Activated naive CD8-positive, alpha-beta T cell treated with anti-CD3 and anti-CD28 coated beads, Interleukin-2, amount 50 U/mL, for 24 hours (primary cell): Measurements from ENCODE around the gene ANKLE2.
"Not testable (repeated sequence)": the region's sequence is repeated elsewhere in the genome, so short reads cannot be mapped to it uniquely, and the experiment has no call there.

ENCODE experiments used
- ATAC-seq: fragments of 150-1000 bp; cut with Tn5 transposase; one replicate; pipeline ENCODE4 v1.10.0; 2021
- DNase-seq: peaks from one replicate; pipeline ENCODE4 v3.0.0; 2021
- H3K27ac Mint-ChIP-seq: one replicate; pipeline ENCODE4 v1.8.0; 2021; ENCODE audit warnings: mild to moderate bottlenecking, mixed read lengths
- H3K27me3 Mint-ChIP-seq: one replicate; pipeline ENCODE4 v1.8.0; 2021; ENCODE audit warnings: mixed read lengths
- H3K36me3 Mint-ChIP-seq: one replicate; pipeline ENCODE4 v1.8.0; 2021; ENCODE audit warnings: low read depth, mixed read lengths
- H3K4me1 Mint-ChIP-seq: one replicate; pipeline ENCODE4 v1.8.0; 2021; ENCODE audit warnings: mixed read lengths
- H3K4me3 Mint-ChIP-seq: one replicate; pipeline ENCODE4 v1.8.0; 2021; ENCODE audit warnings: mild to moderate bottlenecking, moderate library complexity, mixed read lengths
- H3K9me3 Mint-ChIP-seq: one replicate; pipeline ENCODE4 v1.8.0; 2021; ENCODE audit warnings: mixed read lengths

Gene ANKLE2

GRCh38 chr12:132772606-132773005, 11.0 kb upstream of the ANKLE2 start:
- Mint-ChIP-seq H3K4me1 (peaks cover 58% of the 10 kb centered on the region), H3K27me3 (no peaks in the 10 kb centered on the region), H3K27ac (no peak overlapping the region), H3K36me3 (peaks cover 45% of the 10 kb centered on the region), H3K4me3 (no peak overlapping the region), H3K9me3 (no peaks in the 10 kb centered on the region)
- DNase-seq (no peak), ATAC-seq (no peak)

GRCh38 chr12:132771126-132771838, 9.7 kb upstream of the ANKLE2 start:
- Mint-ChIP-seq H3K27me3 (no peaks in the 10 kb centered on the region), H3K36me3 (peaks cover 40% of the 10 kb centered on the region), H3K27ac (peak overlapping the region; percentile 60), H3K9me3 (no peaks in the 10 kb centered on the region), H3K4me1 (peaks cover 62% of the 10 kb centered on the region), H3K4me3 (no peak overlapping the region)
- ATAC-seq (peak; percentile 63), DNase-seq (peak; percentile 27)

- Mint-ChIP-seq H3K27me3 (no peaks in the 10 kb centered on the region), H3K36me3 (peaks cover 20% of the 10 kb centered on the region), H3K9me3 (no peaks in the 10 kb centered on the region), H3K4me3 (no peak overlapping the region), H3K27ac (no peak overlapping the region), H3K4me1 (peaks cover 50% of the 10 kb centered on the region)
- DNase-seq, result no peak
- ATAC-seq, result no peak
Observed at GRCh38 chr12:132766380-132767085, 4.9 kb upstream of the ANKLE2 start.

GRCh38 chr12:132765361-132765760, 3.7 kb upstream of the ANKLE2 start:
- Mint-ChIP-seq H3K27me3 (peaks cover 2% of the 10 kb centered on the region), H3K27ac (no peak overlapping the region), H3K4me3 (no peak overlapping the region), H3K36me3 (peaks cover 24% of the 10 kb centered on the region), H3K4me1 (peaks cover 50% of the 10 kb centered on the region), H3K9me3 (no peaks in the 10 kb centered on the region)
- no peak for DNase-seq
- ATAC-seq, result no peak

GRCh38 chr12:132764231-132764630, 2.6 kb upstream of the ANKLE2 start:
- peaks cover 2% of the 10 kb centered on the region for H3K27me3 Mint-ChIP-seq
- DNase-seq (no peak), ATAC-seq (no peak)
- H3K36me3 Mint-ChIP-seq, result peaks cover 23% of the 10 kb centered on the region
- peaks cover 50% of the 10 kb centered on the region for H3K4me1 Mint-ChIP-seq
- H3K27ac Mint-ChIP-seq, result no peak overlapping the region
- no peak overlapping the region for H3K4me3 Mint-ChIP-seq
- no peaks in the 10 kb centered on the region for H3K9me3 Mint-ChIP-seq

GRCh38 chr12:132761921-132762583, 420 bp upstream of the ANKLE2 start:
- Mint-ChIP-seq H3K4me3 (peak overlapping the region; percentile 76), H3K9me3 (no peaks in the 10 kb centered on the region), H3K27ac (peak overlapping the region; percentile 83), H3K27me3 (peaks cover 2% of the 10 kb centered on the region), H3K4me1 (peaks cover 36% of the 10 kb centered on the region), H3K36me3 (peaks cover 29% of the 10 kb centered on the region)
- peak; percentile 85 for ATAC-seq
- DNase-seq, result peak; percentile 87

- ATAC-seq, result no peak
- Mint-ChIP-seq H3K9me3 (no peaks in the 10 kb centered on the region), H3K27ac (peak overlapping the region; percentile 100), H3K4me1 (peaks cover 30% of the 10 kb centered on the region), H3K4me3 (peak overlapping the region; percentile 100), H3K27me3 (peaks cover 2% of the 10 kb centered on the region), H3K36me3 (peaks cover 42% of the 10 kb centered on the region)
- no peak for DNase-seq
Observed at GRCh38 chr12:132759359-132759758, 2.3 kb downstream of the ANKLE2 start.

GRCh38 chr12:132758825-132759224, 2.8 kb downstream of the ANKLE2 start:
- not testable (repeated sequence) for H3K4me3 Mint-ChIP-seq, H3K27ac Mint-ChIP-seq, ATAC-seq, H3K9me3 Mint-ChIP-seq, DNase-seq, H3K27me3 Mint-ChIP-seq
- Mint-ChIP-seq H3K36me3 (peaks cover 44% of the 10 kb centered on the region), H3K4me1 (peaks cover 30% of the 10 kb centered on the region)

- DNase-seq, result no peak
- no peak for ATAC-seq
- H3K9me3 Mint-ChIP-seq, result no peaks in the 10 kb centered on the region
- H3K27ac Mint-ChIP-seq, result no peak overlapping the region
- peaks cover 47% of the 10 kb centered on the region for H3K36me3 Mint-ChIP-seq
- no peak overlapping the region for H3K4me3 Mint-ChIP-seq
- no peaks in the 10 kb centered on the region for H3K27me3 Mint-ChIP-seq
- peaks cover 6% of the 10 kb centered on the region for H3K4me1 Mint-ChIP-seq
Observed at GRCh38 chr12:132754160-132754932, 7.3 kb downstream of the ANKLE2 start.

- not testable (repeated sequence) for H3K4me1 Mint-ChIP-seq, H3K27ac Mint-ChIP-seq, H3K27me3 Mint-ChIP-seq, H3K9me3 Mint-ChIP-seq, DNase-seq, ATAC-seq, H3K4me3 Mint-ChIP-seq
- H3K36me3 Mint-ChIP-seq, result peaks cover 45% of the 10 kb centered on the region
Observed at GRCh38 chr12:132753670-132754069, 8.0 kb downstream of the ANKLE2 start.

GRCh38 chr12:132748319-132748718, 13.3 kb downstream of the ANKLE2 start:
- ATAC-seq, result no peak
- Mint-ChIP-seq H3K4me3 (no peak overlapping the region), H3K27me3 (no peaks in the 10 kb centered on the region), H3K4me1 (peaks cover 5% of the 10 kb centered on the region), H3K36me3 (peaks cover 57% of the 10 kb centered on the region), H3K9me3 (no peaks in the 10 kb centered on the region), H3K27ac (no peak overlapping the region)
- DNase-seq, result no peak

- Mint-ChIP-seq H3K27ac (no peak overlapping the region), H3K4me3 (no peak overlapping the region), H3K9me3 (no peaks in the 10 kb centered on the region), H3K27me3 (no peaks in the 10 kb centered on the region), H3K4me1 (peaks cover 8% of the 10 kb centered on the region), H3K36me3 (peaks cover 61% of the 10 kb centered on the region)
- no peak for ATAC-seq
- no peak for DNase-seq
Observed at GRCh38 chr12:132747896-132748295, 13.7 kb downstream of the ANKLE2 start.

- no peak for ATAC-seq
- Mint-ChIP-seq H3K4me3 (no peak overlapping the region), H3K9me3 (no peaks in the 10 kb centered on the region), H3K27ac (no peak overlapping the region), H3K4me1 (peaks cover 13% of the 10 kb centered on the region), H3K36me3 (peaks cover 63% of the 10 kb centered on the region), H3K27me3 (no peaks in the 10 kb centered on the region)
- no peak for DNase-seq
Observed at GRCh38 chr12:132747395-132747794, 14.2 kb downstream of the ANKLE2 start.

- H3K4me1 Mint-ChIP-seq, result peaks cover 13% of the 10 kb centered on the region
- H3K27me3 Mint-ChIP-seq, result no peaks in the 10 kb centered on the region
- ATAC-seq, result no peak
- H3K4me3 Mint-ChIP-seq, result no peak overlapping the region
- no peak for DNase-seq
- peaks cover 68% of the 10 kb centered on the region for H3K36me3 Mint-ChIP-seq
- H3K27ac Mint-ChIP-seq, result no peak overlapping the region
- H3K9me3 Mint-ChIP-seq, result no peaks in the 10 kb centered on the region
Observed at GRCh38 chr12:132746613-132747012, 15.0 kb downstream of the ANKLE2 start.
